GM21576 (cell line): ENCODE results near the gene HOXB1.

Experiments used
- ATAC-seq: cut with Tn5 transposase; IDR thresholded peaks from one replicate; pipeline ENCODE4 v1.9.1; 2021; ENCODE audit warnings: mild to moderate bottlenecking, moderate library complexity; ENCODE audit not compliant: unreplicated experiment

The HOXB1 gene

DNA sequence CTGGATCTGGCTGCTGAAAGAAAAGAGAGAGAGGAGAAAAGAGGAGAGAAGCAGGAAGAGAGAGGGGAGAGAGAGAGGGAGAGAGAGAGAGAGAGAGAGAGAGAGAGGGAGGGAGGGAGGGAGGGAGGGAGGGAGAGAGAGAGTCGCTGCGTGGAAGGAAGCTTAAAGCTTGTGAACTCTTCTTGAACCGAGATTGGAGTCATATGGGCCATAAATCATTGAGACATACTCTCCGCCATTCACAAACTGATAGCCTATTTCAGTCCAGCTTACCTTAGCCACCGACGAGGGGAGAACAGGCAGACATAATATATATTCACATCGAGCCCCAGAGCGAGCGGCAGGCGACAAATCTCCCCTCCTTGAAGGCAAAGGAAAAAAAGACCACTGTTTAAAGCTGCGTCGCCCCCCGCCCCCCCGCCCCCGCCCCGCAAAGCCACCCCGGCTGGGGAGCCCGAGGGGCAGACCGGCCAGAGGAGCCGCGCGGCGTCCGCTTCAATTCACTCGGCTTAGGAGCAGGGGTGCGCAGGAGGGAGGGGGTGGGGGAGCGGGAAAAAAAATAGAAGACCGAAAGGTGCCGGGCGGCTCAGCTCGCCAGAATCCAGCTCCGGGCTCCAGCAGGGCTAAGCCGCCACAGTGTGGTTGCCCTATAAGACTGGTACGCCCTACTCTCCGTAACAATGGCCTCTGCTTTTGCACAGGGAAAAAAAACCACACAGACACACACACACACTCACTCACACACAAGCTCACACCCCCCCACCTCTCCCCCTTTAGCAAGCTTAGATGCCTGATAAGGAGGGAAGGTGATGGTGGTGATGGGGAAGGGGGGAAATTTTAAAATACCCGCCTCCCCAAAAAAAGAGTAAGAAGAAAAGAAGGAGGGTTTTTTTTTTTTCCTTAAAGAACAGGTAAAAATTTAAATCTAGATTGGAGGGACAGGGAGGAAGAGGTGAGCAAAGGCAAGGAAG, 24.7 kb upstream of the HOXB1 start:
- no peak for ATAC-seq

GRCh38 chr17:48554412-48555257, 23.8 kb upstream of the HOXB1 start:
- ATAC-seq: no peak

- ATAC-seq: no peak
Measured at GRCh38 chr17:48553826-48554225, 23.0 kb upstream of the HOXB1 start.

DNA sequence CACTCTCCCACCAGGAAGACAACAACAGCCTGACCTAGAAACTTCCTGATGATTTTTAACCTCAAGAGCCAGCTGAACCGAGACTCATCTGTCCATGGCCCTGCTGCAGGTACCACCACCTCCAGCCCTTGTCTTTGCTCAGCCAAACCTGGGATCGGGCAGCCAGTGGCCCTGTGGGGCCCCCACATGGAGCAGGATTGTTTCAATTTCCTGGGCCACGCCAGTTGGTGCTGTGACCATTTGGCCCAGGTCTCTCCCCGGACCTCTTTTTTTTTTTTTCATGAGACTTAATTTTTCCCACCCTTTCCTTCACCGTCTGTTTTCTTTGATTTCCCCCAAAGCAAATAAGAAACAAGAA, 22.4 kb upstream of the HOXB1 start:
- no peak for ATAC-seq

DNA sequence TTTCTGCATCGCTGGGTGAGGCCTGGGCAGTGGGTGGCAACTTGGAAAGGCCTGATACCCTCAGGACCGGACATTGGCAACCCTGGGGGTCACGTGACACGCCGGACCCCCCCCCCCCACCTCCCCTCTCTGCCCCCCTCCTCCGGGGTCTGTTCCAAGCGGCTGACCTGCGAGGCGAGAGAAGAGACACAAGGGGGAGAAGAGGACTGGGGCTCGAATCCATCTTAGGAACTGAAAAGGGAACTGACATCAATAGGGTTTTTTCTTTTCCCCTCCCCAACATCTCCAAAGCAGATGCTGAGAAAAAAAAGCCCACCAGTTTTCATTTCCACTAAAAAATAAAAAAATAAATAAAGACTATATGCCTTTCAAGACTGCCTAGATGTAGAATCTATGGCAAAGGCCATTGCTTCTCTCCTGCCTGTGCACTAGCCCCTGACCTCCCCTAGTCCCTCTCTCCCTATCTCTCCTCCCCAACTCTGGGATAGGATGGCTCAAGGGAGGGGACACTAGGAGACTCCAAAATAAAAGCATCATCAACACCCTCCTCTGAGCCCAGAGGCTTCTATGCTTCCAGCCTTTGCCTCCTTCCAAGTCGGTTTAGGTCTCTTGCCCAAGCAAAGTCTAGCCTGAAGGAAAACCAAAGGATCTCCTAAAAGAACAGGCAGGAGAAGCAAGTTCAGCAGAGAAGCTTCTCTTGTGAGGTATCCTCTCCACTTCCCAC, 21.8 kb upstream of the HOXB1 start:
- ATAC-seq: no peak

DNA sequence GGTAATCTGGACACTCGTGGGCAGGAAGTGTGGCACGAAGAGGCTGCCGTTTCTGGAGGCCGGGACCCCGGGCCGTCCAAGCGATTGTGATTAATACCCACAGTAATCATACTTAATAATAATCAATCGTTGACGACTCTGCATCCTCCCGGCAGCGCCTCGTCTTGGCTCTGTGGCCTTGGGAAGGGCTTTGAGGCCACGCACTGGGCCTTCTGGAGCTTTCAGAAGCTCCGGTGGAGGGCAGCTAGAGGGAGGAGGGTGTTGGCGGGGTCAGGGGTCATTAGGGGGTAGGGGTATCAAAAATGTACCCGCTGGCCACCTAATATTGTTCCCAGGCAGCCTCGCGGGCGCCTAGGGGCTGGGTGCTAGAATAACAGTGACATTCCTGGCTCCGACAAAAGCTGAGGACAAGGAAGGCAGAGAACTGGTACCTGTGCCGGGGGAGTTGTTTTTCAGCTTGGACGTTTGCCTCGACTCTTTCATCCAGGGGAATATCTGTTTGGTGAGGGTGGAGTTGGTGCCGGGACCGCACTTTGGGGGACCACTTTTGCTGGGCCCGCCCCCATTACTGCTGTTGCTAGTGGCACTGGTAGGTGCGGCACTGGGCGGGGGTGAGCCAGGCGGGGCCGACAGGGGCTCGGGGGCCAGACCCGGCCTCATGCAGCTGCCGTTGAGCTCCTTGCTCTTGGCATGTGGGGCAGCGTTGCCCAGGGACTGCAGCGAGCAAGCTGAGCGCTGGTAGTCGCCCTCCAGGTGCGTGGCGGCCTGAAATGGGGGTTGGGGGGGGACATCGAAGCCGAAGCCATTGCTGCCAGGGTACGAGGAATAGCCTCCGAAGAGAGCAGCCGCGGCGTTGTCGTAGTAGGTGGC, 21.0 kb upstream of the HOXB1 start:
- ATAC-seq: no peak

- no peak for ATAC-seq
Measured at GRCh38 chr17:48551214-48551555, 20.4 kb upstream of the HOXB1 start.

- no peak for ATAC-seq
Measured at GRCh38 chr17:48550502-48551213, 19.8 kb upstream of the HOXB1 start.

- ATAC-seq: no peak
Measured at GRCh38 chr17:48549914-48550501, 19.2 kb upstream of the HOXB1 start.

DNA sequence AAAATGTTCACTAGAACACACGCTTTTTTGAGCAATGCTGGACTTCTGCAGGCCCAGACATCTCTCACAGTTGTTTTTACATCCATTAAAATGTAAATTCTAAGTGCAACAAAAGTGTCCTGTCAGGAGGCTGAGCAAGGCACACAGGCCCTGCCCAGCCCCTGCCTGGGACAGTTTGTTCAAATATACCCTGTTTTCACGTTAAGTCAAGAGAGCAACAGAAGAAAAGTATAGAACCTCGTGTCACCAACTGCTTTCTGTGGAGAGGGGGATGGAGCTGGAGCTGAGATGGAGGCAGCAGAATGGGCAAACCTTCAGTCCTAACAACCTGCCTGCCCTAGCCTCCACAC, 18.4 kb upstream of the HOXB1 start:
- no peak for ATAC-seq

GRCh38 chr17:48548523-48549280, 17.9 kb upstream of the HOXB1 start:
- no peak for ATAC-seq

- no peak for ATAC-seq
Measured at GRCh38 chr17:48547808-48548522, 17.2 kb upstream of the HOXB1 start.

DNA sequence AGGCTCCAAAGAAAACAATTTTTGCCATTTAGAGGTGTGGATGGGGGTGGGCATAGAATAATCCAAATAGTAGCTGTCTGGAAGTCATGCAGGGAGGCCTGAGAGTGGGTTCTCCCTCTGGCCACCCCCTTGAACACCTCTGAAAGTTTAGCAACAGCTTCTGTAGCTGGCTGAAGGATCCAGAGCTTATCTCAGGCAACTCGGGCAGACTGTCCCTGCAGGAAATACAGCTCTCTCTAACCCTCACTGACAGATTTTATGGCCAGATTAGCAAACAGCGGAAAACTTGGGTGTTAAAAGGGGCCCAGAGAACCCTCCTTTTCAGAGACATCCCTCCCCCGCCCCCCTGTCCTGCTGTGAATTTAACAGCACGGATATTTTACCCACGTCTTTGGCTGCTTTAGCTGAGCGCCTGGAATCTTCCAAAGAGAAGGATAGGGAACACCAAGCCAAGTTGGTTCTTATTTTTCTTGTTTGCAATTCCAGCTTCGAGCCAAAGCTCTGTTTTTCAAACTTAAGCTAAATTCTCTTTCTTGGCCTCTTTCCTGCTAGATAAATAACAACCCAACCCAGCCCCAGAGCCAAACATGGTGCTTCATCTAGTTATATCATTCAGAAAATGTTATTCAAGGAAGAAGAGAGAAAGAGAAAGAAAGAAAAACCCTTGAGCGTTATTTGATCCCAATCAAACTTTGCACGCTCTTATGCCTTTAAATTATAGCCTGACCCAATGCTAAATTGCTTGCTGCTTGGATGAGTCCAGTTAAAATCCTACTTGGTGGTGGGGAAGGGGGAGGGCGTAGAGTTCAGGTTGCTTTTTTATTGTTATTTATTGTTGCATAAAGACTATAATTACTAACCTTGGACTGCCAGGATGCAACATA, 16.4 kb upstream of the HOXB1 start:
- no peak for ATAC-seq

DNA sequence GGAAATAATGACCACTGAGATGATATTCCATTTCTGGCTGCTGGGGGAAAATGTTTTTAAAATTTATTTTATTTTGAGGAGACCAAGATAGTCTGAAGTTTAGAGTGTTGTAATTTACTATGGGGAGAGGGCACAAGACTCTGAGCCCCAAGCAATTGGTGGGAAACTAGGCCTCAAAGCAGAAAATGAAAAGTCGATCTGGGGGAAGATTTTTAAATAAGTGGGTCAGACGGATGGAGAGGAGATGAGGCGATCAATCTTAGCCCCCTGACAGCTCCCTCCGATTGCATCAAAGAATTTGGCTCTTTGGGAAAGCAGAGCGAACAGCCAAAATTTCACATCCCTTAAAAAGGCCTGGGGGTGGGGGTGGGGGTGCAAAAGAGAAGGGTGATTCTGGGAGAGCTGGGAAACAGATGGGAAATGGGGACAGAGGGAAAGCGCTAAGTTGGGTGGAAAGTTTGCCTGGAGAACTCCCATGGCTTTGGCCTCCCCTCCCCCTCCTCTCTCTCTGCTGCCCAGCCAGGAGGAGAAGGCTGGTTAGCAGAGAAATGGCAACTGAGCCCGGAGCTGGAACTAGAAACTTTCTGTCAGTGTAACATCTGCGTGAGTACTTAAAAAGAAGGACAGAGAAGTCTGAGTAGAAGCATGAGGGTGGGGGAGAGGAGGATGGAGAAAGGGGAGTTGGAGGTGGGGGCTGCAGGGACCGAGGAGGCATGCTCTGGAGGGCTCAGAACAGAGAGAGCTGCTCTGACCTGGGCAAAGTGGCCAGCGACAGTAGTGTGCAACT, 15.5 kb upstream of the HOXB1 start:
- no peak for ATAC-seq

DNA sequence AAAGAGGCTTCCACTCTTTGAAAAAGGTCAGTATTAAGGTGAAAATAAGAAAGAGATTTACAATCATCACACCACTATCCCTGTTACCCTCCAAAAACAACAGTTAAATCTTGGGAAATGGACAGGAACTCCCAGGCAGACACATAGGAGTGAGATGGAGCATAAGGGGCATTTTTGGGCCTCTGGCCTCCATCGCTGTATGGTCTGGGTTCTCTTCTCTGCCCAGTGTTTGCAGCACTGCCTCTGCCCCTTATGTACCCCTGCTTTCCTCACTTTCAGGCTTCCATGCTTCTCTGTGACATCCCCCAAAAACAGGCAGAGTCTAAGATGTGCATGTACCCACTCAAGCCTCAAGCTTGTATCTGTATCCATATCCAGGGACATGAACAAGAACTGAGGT, 14.7 kb upstream of the HOXB1 start:
- no peak for ATAC-seq

- ATAC-seq: no peak
Measured at GRCh38 chr17:48545022-48545375, 14.2 kb upstream of the HOXB1 start, which contains the start of gene HOXB2. TSS of gene HOXB2 (minus strand) at chr17:48545109. CDS start at chr17:48544911, 198 bp downstream.
